ENCODE results near the gene TMEM203. TPM values are rescaled to one million over a fixed set of nuclear protein-coding genes. Genes with fewer than 3 reads are reported as not detected.
A peak's percentile ranks its signal among the peaks of the same experiment; 100 is the strongest.

The TMEM203 gene
- total RNA-seq, 2 donors from 2014 or later, result 35.7 to 43.5 TPM

- H3K27me3 ChIP-seq, result peaks cover 89% of the 10 kb centered on the region
- H3K4me3 ChIP-seq, result no peak overlapping the region
Observed at GRCh38 chr9:137164370-137165249, 40.8 kb downstream of the TMEM203 start.

GRCh38 chr9:137163805-137164204 is 41.6 kb downstream of the TMEM203 start:
- Histone ChIP-seq H3K4me1 (peaks cover 27% of the 10 kb centered on the region), H3K27ac (no peak overlapping the region), H3K9ac (ENCODE audit: low read depth in 2 of 2, low read length in 2 of 2) (no peak overlapping the region), H3K27me3 (peaks cover 89% of the 10 kb centered on the region), H3K36me3 (no peaks in the 10 kb centered on the region), H3K4me3 (no peak overlapping the region), H3K9me3 (no peaks in the 10 kb centered on the region)
- DNase-seq, result no peak
- intact Hi-C loops (cut with DNase I), result no loop called here
- TF ChIP-seq CTCF (IDR thresholded peaks at IDR 0.05), result no peak

More at GRCh38 chr9:137164370-137165249, 40.8 kb downstream of the TMEM203 start:
- H3K27ac ChIP-seq, result no peak overlapping the region
- intact Hi-C loops (cut with DNase I), result no loop called here
- no peak for DNase-seq
- TF ChIP-seq CTCF (IDR thresholded peaks at IDR 0.05), result no peak
- no peak overlapping the region for H3K9ac ChIP-seq (ENCODE audit: low read depth in 2 of 2, low read length in 2 of 2)
- no peaks in the 10 kb centered on the region for H3K36me3 ChIP-seq
- peaks cover 27% of the 10 kb centered on the region for H3K4me1 ChIP-seq
- H3K9me3 ChIP-seq, result no peaks in the 10 kb centered on the region

GRCh38 chr9:137163365-137163715 is 42.1 kb downstream of the TMEM203 start:
- peaks cover 86% of the 10 kb centered on the region for H3K27me3 ChIP-seq
- H3K36me3 ChIP-seq, result no peaks in the 10 kb centered on the region
- peak overlapping the region in 1 of 2 donors; percentile 12 for H3K9ac ChIP-seq (ENCODE audit: low read depth in 2 of 2, low read length in 2 of 2)
- no peak for TF ChIP-seq CTCF (IDR thresholded peaks at IDR 0.05)
- intact Hi-C loops (cut with DNase I), result no loop called here
- H3K4me3 ChIP-seq, result no peak overlapping the region
- no peak overlapping the region for H3K27ac ChIP-seq
- no peaks in the 10 kb centered on the region for H3K9me3 ChIP-seq
- H3K4me1 ChIP-seq, result peaks cover 26% of the 10 kb centered on the region
- DNase-seq, result no peak

- Histone ChIP-seq H3K4me1 (peaks cover 20% of the 10 kb centered on the region), H3K36me3 (no peaks in the 10 kb centered on the region), H3K27ac (no peak overlapping the region), H3K9me3 (no peaks in the 10 kb centered on the region), H3K4me3 (no peak overlapping the region), H3K9ac (ENCODE audit: low read depth in 2 of 2, low read length in 2 of 2) (peak overlapping the region in 1 of 2 donors; percentile 12), H3K27me3 (peaks cover 82% of the 10 kb centered on the region)
- no peak for TF ChIP-seq CTCF (IDR thresholded peaks at IDR 0.05)
- intact Hi-C loops (cut with DNase I), result no loop called here
- peak; percentile 63 for DNase-seq
Observed at GRCh38 chr9:137162505-137163364, 42.7 kb downstream of the TMEM203 start.

GRCh38 chr9:137161558-137162486 is 43.6 kb downstream of the TMEM203 start:
- H3K9ac ChIP-seq (ENCODE audit: low read depth in 2 of 2, low read length in 2 of 2), result no peak overlapping the region

More at GRCh38 chr9:137161558-137162486, 43.6 kb downstream of the TMEM203 start:
- Histone ChIP-seq H3K36me3 (no peaks in the 10 kb centered on the region), H3K9me3 (no peaks in the 10 kb centered on the region), H3K27ac (no peak overlapping the region), H3K4me1 (peaks cover 16% of the 10 kb centered on the region), H3K27me3 (peaks cover 80% of the 10 kb centered on the region), H3K4me3 (no peak overlapping the region)
- no peak for DNase-seq
- intact Hi-C loops (cut with DNase I), result no loop called here
- TF ChIP-seq CTCF (IDR thresholded peaks at IDR 0.05), result no peak
